BE2C (cell line): ENCODE data around the gene AP3B1.

Experiments used
- DNase-seq: peaks from one replicate; pipeline ENCODE4 v3.0.0-alpha.2; 2020
- H3K27me3 ChIP-seq: fragments of 250-450 bp; sonication (Bioruptor Pico); 2 replicates; pipeline ENCODE4 v1.5.1; 2020; ENCODE audit warnings: mild to moderate bottlenecking
- H3K36me3 ChIP-seq: fragments of 250-450 bp; sonication (Bioruptor Pico); 2 replicates; pipeline ENCODE4 v1.5.1; 2020; ENCODE audit warnings: mild to moderate bottlenecking
- H3K4me1 ChIP-seq: fragments of 250-450 bp; sonication (Bioruptor Pico); 2 replicates; pipeline ENCODE4 v1.5.1; 2020
- H3K4me3 ChIP-seq: 2 replicates; pipeline ENCODE4 v1.5.1; 2011; ENCODE audit warnings: low read depth, low read length
- H3K9me3 ChIP-seq: fragments of 250-450 bp; sonication (Bioruptor Pico); 2 replicates; pipeline ENCODE4 v1.5.1; 2020
- CTCF ChIP-seq: IDR thresholded peaks from 2 replicates; pipeline ENCODE4 v1.5.1; 2012; ENCODE audit warnings: mild to moderate bottlenecking, low read depth, low read length

AP3B1 gene

GRCh38 chr5:78108564-78108963 is 185.9 kb downstream of the AP3B1 start:
- Histone ChIP-seq H3K27me3 (no peaks in the 10 kb centered on the region), H3K4me1 (peaks cover 8% of the 10 kb centered on the region), H3K9me3 (no peaks in the 10 kb centered on the region), H3K4me3 (no peak overlapping the region), H3K36me3 (no peaks in the 10 kb centered on the region)
- no peak for DNase-seq
- TF ChIP-seq CTCF = no peak

GRCh38 chr5:78103232-78103918 is 191.1 kb downstream of the AP3B1 start:
- no peaks in the 10 kb centered on the region for H3K4me1 ChIP-seq
- DNase-seq = no peak

GRCh38 chr5:78102500-78102899 is 192.0 kb downstream of the AP3B1 start:
- Histone ChIP-seq H3K4me3 (no peak overlapping the region), H3K9me3 (no peaks in the 10 kb centered on the region), H3K27me3 (no peaks in the 10 kb centered on the region), H3K36me3 (peaks cover 8% of the 10 kb centered on the region; the same call in 1 of the 2 replicates), H3K4me1 (no peaks in the 10 kb centered on the region)
- no peak for TF ChIP-seq CTCF
- DNase-seq = no peak

More at GRCh38 chr5:78103232-78103918, 191.1 kb downstream of the AP3B1 start:
- no peaks in the 10 kb centered on the region for H3K9me3 ChIP-seq
- TF ChIP-seq CTCF = no peak
- H3K36me3 ChIP-seq = peaks cover 8% of the 10 kb centered on the region; the same call in 1 of the 2 replicates
- H3K27me3 ChIP-seq = no peaks in the 10 kb centered on the region
- H3K4me3 ChIP-seq = no peak overlapping the region

- Histone ChIP-seq H3K4me1 (no peaks in the 10 kb centered on the region), H3K36me3 (peaks cover 8% of the 10 kb centered on the region; the same call in 1 of the 2 replicates), H3K4me3 (no peak overlapping the region), H3K27me3 (no peaks in the 10 kb centered on the region), H3K9me3 (no peaks in the 10 kb centered on the region)
- TF ChIP-seq CTCF = no peak
- no peak for DNase-seq
Measured at GRCh38 chr5:78095125-78095524, 199.4 kb downstream of the AP3B1 start.

GRCh38 chr5:78090002-78090401 is 204.5 kb downstream of the AP3B1 start:
- TF ChIP-seq CTCF = no peak
- Histone ChIP-seq H3K27me3 (no peaks in the 10 kb centered on the region), H3K36me3 (peaks cover 6% of the 10 kb centered on the region; the same call in 1 of the 2 replicates), H3K4me3 (no peak overlapping the region), H3K9me3 (no peaks in the 10 kb centered on the region), H3K4me1 (no peaks in the 10 kb centered on the region)
- no peak for DNase-seq

- H3K27me3 ChIP-seq = no peaks in the 10 kb centered on the region
- no peaks in the 10 kb centered on the region for H3K4me1 ChIP-seq
- TF ChIP-seq CTCF = no peak
- H3K36me3 ChIP-seq = no peaks in the 10 kb centered on the region
- no peak for DNase-seq
- H3K9me3 ChIP-seq = no peaks in the 10 kb centered on the region; the same call in 1 of the 2 replicates
- no peak overlapping the region for H3K4me3 ChIP-seq
Measured at GRCh38 chr5:78078858-78079257, 215.6 kb downstream of the AP3B1 start.
